ENCODE results near the gene ABHD15.

ABHD15 gene

GRCh38 chr17:29594519-29595090, 27.8 kb upstream of the ABHD15 start:
- DNase-seq, result no peak

DNA sequence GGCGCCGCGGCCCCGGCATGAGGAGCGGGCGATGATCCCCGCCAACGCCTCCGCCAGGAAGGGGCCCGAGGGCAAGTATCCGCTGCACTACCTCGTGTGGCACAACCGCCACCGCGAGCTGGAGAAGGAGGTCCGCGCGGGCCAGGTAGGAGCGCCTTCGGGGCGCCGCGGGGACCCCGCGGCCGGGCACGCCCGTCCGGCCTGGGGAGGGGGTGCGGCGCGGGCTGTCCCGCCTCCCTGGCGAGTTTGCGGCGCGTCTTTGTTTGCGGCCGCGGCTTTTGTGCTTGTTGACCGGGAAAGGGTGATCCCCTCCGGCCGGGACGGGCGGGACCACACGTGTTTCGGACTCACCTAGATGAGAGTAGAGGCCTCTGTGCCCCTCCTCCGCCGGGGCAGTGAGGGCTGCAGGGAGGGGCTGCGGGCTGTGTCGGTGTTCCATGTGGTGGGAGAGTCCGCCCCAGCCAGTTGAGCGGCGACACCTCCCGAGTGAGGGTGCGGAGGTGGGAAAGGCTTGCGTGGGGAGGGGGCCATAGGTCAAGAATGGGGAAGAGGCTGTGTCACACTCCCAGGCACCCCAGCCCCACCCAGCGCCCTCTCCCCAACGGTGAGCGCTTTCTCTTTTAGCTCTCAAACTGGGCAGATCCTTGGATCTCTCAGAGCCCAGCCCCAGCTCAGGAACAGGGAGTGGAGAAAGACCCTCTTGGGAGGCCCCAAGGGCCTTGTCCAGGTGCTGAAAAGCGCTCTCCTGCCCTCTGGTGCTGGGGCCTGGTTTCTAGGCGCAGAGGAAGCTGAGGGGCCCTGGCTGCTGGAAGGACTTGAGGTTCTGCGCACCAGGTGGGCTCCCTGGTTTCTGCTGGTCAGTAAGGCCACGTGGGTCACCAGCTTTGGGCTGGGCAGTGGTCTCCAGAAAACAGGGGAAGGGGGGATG, 27.0 kb upstream of the ABHD15 start:
- DNase-seq, result peak; percentile 45

DNA sequence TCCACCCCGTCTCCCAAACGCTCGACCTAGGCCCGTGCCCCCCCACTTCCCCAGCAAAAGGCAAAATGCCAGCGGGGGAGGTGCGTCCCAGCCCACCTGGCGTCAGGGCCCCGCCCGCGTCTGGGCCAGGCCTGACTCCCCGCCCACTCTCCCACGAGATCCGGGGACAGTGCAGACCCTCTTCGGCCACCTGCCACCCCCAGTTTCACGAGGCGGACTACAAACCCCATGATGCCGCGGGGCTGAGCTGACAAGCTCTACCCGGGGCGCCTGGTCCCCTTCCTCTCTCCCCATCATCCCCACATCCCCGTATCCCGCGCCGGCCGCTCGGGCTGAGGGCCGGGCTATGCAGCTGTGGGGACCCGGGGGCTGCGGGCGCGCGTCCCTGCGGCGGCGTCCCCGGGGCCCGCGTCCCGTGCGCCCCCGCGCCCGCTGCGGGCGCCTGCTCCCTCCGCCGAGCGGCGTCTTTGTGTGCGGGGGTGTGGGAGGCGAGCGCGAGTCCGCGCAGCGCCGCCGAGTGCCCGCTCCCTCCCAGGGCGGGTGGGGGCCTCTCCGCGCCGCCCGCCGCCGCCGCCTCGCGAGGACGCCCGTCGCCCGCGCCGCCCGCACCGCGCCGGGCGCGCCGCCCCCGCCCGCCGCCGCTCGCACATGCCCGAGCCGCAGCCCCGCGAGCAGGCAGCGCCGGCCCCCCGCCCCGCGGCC, 26.2 kb upstream of the ABHD15 start, which contains the start of gene ANKRD13B:
Gene ANKRD13B, plus strand, starts transcription at position 283 of the 702 bp plus-strand sequence. CDS start 490 bp downstream, outside the sequence.
- peak; percentile 59 for DNase-seq

DNA sequence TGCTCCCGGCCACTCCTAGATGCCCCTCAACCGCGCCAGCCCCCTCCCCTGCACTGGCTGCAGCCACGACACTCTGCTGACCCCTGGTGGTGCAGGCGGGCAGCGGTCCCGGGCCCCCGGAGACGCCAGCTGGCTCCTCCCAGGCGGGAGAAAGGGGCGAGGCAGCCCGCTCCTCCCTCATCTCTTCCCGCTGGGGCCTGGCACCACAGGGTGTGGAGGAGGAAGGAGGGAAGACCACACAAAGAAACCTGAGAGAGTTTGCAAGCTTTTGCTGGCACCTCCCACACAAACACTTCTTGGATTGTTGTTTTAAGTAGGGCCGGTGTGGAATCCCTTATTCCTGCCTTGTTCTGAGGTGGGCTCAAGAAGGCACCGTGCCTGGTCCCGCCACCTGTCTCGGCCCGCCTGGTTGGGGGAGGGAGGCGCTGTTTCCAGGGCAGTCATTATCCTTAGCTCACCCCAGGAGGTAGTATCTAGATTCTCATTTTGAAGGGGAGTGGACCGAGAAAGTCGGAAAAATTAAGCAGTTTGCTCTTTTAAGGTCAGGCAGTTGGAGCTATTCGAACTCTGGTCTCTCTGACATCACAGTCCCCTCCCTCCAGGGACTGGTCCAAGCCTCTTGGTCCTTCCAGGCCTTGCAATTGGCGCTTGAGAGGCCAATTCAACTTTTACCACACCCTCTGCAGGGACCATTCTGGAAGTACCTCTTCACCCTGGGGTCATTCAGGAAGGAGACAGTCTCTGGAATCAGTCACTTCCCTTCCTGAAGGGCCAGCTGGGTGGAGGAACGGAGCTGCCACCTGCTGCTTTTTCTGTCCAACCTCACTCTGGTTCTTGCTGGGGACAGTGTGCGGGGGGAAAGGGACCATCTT, 25.1 kb upstream of the ABHD15 start:
- peak; percentile 86 for DNase-seq

- peak; percentile 46 for DNase-seq
Observed at GRCh38 chr17:29591146-29591736, 24.4 kb upstream of the ABHD15 start.

GRCh38 chr17:29590411-29591145, 23.7 kb upstream of the ABHD15 start:
- DNase-seq, result peak; percentile 28

DNA sequence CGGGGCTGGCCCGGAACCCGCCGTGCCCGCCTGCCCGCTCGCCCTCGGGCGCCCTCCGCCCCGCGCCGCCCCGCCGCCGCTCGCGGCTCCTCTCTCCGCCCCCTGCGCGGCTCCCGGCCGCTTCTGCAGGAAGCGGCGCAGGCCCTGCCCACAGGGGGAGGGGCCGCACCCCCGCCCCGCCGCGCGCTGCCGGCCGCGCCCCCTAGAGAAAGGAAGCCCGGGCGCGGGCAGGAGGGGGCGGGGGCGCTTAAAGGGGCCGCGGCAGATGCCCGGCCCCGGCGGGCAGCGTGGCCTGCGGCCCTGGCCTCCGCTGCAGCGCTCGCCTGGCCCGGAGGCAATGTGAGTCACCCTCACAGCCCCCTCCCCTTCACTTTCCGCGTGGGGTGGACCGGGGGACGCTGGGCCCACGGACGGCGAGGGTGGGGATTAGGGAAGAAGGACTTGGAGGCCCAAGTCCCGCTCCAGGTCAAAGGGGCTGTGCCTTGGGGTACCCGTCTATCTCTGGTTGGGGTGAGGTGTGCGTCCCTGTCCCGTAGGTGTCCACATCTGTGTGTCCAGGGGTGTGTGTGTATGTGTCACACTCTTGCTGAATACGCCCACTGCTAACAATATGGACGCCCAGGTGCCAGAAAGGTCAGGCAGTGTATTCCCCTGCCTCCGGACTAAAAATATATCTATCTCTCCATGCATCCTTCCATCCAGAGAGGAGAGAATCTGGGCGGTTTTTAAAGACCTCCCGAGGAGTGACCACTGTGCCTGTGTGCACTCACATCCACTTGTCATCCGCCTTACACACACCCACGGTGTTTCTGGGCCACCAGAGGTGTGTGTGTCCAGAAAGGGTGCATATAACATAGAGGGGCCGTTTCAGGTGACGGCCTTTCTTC, 22.9 kb upstream of the ABHD15 start, which contains the start of gene GIT1:
Gene GIT1, minus strand, starts transcription at position 125 of the 887 bp plus-strand sequence. CDS start 270 bp downstream, outside the sequence.
- peak; percentile 90 for DNase-seq

- DNase-seq, result peak; percentile 57
Observed at GRCh38 chr17:29588562-29589411, 21.9 kb upstream of the ABHD15 start.

- no peak for DNase-seq
Observed at GRCh38 chr17:29588017-29588561, 21.3 kb upstream of the ABHD15 start.

GRCh38 chr17:29587591-29587990, 20.8 kb upstream of the ABHD15 start:
- DNase-seq, result no peak

DNA sequence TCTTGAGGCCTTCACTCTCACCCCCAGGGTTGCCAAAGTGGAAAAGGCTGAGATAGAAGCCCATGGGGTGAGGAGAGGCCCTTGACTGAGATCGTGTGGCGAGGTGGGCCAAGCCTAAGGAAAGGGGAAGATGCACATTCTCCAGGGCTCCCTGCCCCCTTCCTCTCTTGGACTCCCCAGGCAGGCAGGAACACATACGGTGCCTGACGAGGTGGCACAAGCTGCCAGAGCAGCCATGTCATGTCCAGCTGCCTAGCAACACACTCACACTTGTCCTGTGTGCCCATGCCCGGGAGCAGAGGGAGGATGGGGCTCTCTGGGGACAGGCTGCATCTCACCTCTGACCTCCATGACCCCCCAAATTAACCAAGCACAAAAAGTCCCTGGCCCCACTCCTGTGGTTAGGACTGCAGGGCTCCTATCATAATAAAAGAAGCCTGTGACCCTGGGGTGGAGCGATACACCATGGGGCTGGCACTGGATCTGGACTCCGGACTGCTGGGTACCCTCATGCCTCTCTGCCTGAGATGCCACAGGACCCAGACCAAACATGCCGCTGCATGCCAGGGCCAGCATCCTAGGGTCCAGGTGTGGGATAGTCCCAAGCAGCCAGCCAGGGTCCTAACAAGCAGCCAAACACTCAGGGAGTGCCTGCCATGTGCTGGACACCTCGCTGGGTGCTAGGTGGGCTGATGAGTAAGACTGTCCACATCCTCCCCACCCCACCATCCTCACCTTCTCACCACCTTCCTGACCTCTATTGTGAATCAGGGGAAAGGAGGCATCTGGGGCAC, 20.0 kb upstream of the ABHD15 start:
- DNase-seq, result no peak

- peak; percentile 61 for DNase-seq
Observed at GRCh38 chr17:29585080-29585751, 18.4 kb upstream of the ABHD15 start.

- DNase-seq, result no peak
Observed at GRCh38 chr17:29584452-29585079, 17.7 kb upstream of the ABHD15 start.

DNA sequence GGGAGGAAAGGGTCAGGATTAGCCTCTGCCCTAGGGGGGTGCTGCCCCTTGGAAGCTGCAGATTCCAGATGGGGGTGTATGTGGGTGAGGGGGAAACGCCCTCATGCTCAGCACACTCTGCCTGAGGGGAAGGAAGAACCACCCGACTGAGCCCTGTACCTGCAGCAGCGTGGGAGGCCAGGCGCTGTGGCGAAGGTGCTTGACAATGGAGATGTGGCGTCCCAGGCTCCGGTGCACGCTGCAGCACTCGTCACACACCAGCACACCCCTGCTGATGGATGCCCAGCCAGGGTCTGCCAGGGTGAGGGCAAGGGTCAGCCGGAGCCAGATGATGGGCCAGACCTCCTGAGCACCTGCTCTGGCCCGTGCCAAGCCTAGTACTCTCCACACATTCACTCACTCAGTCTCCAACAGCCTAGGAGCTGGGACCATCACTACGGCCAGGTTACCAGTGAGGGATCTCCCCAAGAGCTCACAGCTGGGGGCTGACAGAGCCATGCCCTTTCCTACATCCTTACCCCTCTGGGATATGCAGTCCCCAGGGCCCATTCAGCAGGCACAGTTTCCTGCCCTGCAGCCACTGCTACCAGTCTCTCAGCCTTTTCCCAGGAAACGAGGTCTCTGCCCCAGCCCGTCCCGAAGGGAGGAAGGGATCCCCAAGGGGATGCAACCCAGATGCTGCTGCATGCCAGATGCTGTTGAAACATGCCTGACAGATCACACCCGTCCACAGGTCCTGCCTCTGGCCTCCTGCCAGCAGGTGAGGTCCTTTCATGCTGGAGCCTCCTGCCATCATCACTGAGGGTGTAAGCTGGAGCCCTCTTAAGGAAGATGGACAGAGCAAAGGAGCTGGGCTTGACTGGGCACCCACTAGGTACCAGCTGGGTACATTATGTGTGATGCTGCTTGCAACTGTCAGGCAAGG, 16.7 kb upstream of the ABHD15 start:
- DNase-seq, result no peak

- no peak for DNase-seq
Observed at GRCh38 chr17:29582772-29583171, 15.9 kb upstream of the ABHD15 start.
